Mesothelial cell of epicardium (in vitro differentiated cells): Measurements from ENCODE around the gene GVQW3. TPM values are rescaled to one million over a fixed set of nuclear protein-coding genes. Genes with fewer than 3 reads are reported as not detected.

Experiments
- DNase-seq, 2 experiments: peaks; one replicate each; pipeline ENCODE4 v3.0.0; 2021; ENCODE audit warnings: low spot score in 2 of 2; ENCODE audit not compliant: unreplicated experiment in 2 of 2
- H3K27ac Mint-ChIP-seq: 2 replicates; pipeline ENCODE4 v1.8.0; 2021; ENCODE audit warnings: mixed read lengths
- H3K27me3 Mint-ChIP-seq: 2 replicates; pipeline ENCODE4 v1.8.0; 2021; ENCODE audit warnings: low read depth, mixed read lengths
- H3K36me3 Mint-ChIP-seq: 2 replicates; pipeline ENCODE4 v1.8.0; 2021; ENCODE audit warnings: mixed read lengths
- H3K4me1 Mint-ChIP-seq: 2 replicates; pipeline ENCODE4 v1.8.0; 2021; ENCODE audit warnings: mixed read lengths
- H3K4me3 Mint-ChIP-seq: 2 replicates; pipeline ENCODE4 v1.8.0; 2021; ENCODE audit warnings: mild to moderate bottlenecking, moderate library complexity, mixed read lengths
- H3K9me3 Mint-ChIP-seq: 2 replicates; pipeline ENCODE4 v1.8.0; 2021; ENCODE audit warnings: mixed read lengths
- CTCF ChIP-seq: fragments of 200-600 bp; sonication (generic); IDR thresholded peaks from one replicate; pipeline ENCODE4 v1.5.0; 2021; ENCODE audit warnings: antibody characterized with exemption; ENCODE audit not compliant: unreplicated experiment
- total RNA-seq: library from RNA; stranded (reverse); gene quantifications from 3 replicates; pipeline ENCODE4 v1.2.1, GENCODE V29; 2021

Gene GVQW3
- total RNA-seq, 1 donor from 2014 or later, result 11.4 TPM

- no peaks in the 10 kb centered on the region for H3K27me3 Mint-ChIP-seq
- peaks cover 3% of the 10 kb centered on the region for H3K4me1 Mint-ChIP-seq
- no peak overlapping the region for H3K27ac Mint-ChIP-seq
- TF ChIP-seq CTCF, result no peak
- H3K4me3 Mint-ChIP-seq, result no peak overlapping the region
- no peaks in the 10 kb centered on the region for H3K9me3 Mint-ChIP-seq
- DNase-seq, result no peak
- peaks cover 32% of the 10 kb centered on the region for H3K36me3 Mint-ChIP-seq
These were observed 19.3 kb upstream of the GVQW3 start for GRCh38 chr11:76361776-76362175.

DNA sequence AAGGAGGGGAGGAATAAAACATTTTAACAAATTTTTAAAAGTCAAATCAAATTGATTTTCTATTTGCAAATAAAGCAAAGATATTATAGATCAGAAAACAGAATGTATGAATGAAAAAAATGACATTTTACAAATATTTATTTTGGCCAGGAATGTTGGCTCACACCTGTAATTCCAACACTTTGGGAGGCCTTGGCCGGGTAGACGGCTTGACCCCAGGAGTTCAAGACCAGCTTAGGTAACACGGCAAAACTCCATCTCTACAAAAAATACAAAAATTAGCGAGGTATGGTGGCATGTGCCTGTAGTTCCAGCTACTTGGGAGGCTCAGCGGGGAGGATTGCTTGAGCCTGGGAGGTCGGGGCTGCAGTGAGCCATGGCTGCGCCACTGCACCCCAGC lies 18.4 kb upstream of the GVQW3 start:
- no peak for DNase-seq
- Mint-ChIP-seq H3K27me3 (no peaks in the 10 kb centered on the region), H3K4me3 (no peak overlapping the region), H3K27ac (no peak overlapping the region), H3K36me3 (peaks cover 29% of the 10 kb centered on the region), H3K4me1 (peaks cover 4% of the 10 kb centered on the region), H3K9me3 (no peaks in the 10 kb centered on the region)
- TF ChIP-seq CTCF, result no peak

- DNase-seq, result no peak
- Mint-ChIP-seq H3K27me3 (no peaks in the 10 kb centered on the region), H3K36me3 (peaks cover 12% of the 10 kb centered on the region), H3K4me3 (no peak overlapping the region), H3K27ac (no peak overlapping the region), H3K4me1 (peaks cover 13% of the 10 kb centered on the region), H3K9me3 (no peaks in the 10 kb centered on the region)
- no peak for TF ChIP-seq CTCF
These were observed 16.0 kb upstream of the GVQW3 start for GRCh38 chr11:76365038-76365679.

DNA sequence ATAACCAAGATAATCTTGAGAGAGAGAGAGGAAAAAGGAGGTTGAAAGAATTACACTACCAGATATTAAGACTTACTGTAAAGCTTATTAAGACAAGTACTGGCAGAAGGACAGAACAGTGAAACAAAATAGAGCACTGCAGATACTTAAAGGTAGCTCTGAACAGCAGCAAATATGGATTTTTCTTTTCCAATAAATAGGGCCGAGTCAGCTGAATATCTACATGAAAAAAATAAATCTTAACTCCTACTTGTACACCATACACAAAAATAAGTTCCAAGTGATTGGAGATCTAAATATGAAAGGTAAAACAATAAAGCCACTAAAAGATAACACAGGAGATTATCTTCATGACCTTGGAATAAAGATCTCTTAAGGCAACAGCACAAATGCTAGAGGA lies 12.6 kb upstream of the GVQW3 start:
- Mint-ChIP-seq H3K36me3 (peaks cover 7% of the 10 kb centered on the region), H3K4me3 (no peak overlapping the region), H3K27ac (peak overlapping the region; percentile 11), H3K9me3 (no peaks in the 10 kb centered on the region), H3K27me3 (no peaks in the 10 kb centered on the region), H3K4me1 (peaks cover 15% of the 10 kb centered on the region)
- no peak for DNase-seq
- TF ChIP-seq CTCF, result no peak

- DNase-seq, result no peak
- Mint-ChIP-seq H3K9me3 (no peaks in the 10 kb centered on the region), H3K36me3 (peaks cover 5% of the 10 kb centered on the region), H3K4me3 (no peak overlapping the region), H3K27me3 (no peaks in the 10 kb centered on the region), H3K27ac (no peak overlapping the region), H3K4me1 (peaks cover 20% of the 10 kb centered on the region)
- TF ChIP-seq CTCF, result no peak
These were observed 11.7 kb upstream of the GVQW3 start for GRCh38 chr11:76369406-76369805.

- no peak for TF ChIP-seq CTCF
- Mint-ChIP-seq H3K27me3 (no peaks in the 10 kb centered on the region), H3K4me1 (peaks cover 28% of the 10 kb centered on the region), H3K36me3 (no peaks in the 10 kb centered on the region), H3K4me3 (no peak overlapping the region), H3K27ac (no peak overlapping the region), H3K9me3 (no peaks in the 10 kb centered on the region)
- DNase-seq, result no peak
These were observed 10.0 kb upstream of the GVQW3 start for GRCh38 chr11:76371170-76371569.
